ENCODE measurements around the gene SF1. TPM values are rescaled to one million over a fixed set of nuclear protein-coding genes. Genes with fewer than 3 reads are reported as not detected.

SF1 gene
- total RNA-seq, 1 experiment from 2014 or later = 386 TPM

GRCh38 chr11:64720640-64721358 is 57.5 kb downstream of the SF1 start:
- Mint-ChIP-seq H3K9me3 (ENCODE audit: unreplicated experiment) (no peaks in the 10 kb centered on the region), H3K4me1 (ENCODE audit: low read depth, unreplicated experiment) (peaks cover 12% of the 10 kb centered on the region), H3K27me3 (ENCODE audit: insufficient read depth, unreplicated experiment) (peaks cover 26% of the 10 kb centered on the region), H3K36me3 (ENCODE audit: insufficient read depth, unreplicated experiment) (no peaks in the 10 kb centered on the region), H3K4me3 (ENCODE audit: unreplicated experiment) (no peak overlapping the region), H3K27ac (ENCODE audit: unreplicated experiment) (no peak overlapping the region)
- peaks cover 24% of the 10 kb centered on the region for H3K4me1 ChIP-seq
- H3K36me3 ChIP-seq (ENCODE audit: control insufficient read depth, insufficient read depth, low read length) = no peaks in the 10 kb centered on the region
- BruUV-seq (replicated peaks) = no TSS peak
- ChIA-PET CTCF (no interaction called here), POLR2A (no interaction called here)
- H3K4me3 ChIP-seq (ENCODE audit: low read depth, low read length) = no peak overlapping the region
- no peak for DNase-seq
- intact Hi-C loops (cut with micrococcal nuclease; ENCODE audit: unreplicated experiment) = no loop called here
- no peak for TF ChIP-seq CTCF (IDR thresholded peaks at IDR 0.05; ENCODE audit: insufficient read depth in 1 of 2, low read depth in 1 of 2, low read length in 1 of 2, severe bottlenecking in 1 of 2, unreplicated experiment in 1 of 2)
- no peaks in the 10 kb centered on the region for H3K9me3 ChIP-seq
- peaks cover 9% of the 10 kb centered on the region for H3K27me3 ChIP-seq (replicated peaks; ENCODE audit: control insufficient read depth, insufficient read depth, low read length)

GRCh38 chr11:64720167-64720566 is 58.2 kb downstream of the SF1 start:
- Mint-ChIP-seq H3K4me3 (ENCODE audit: unreplicated experiment) (no peak overlapping the region), H3K36me3 (ENCODE audit: insufficient read depth, unreplicated experiment) (no peaks in the 10 kb centered on the region), H3K27ac (ENCODE audit: unreplicated experiment) (no peak overlapping the region), H3K9me3 (ENCODE audit: unreplicated experiment) (no peaks in the 10 kb centered on the region), H3K4me1 (ENCODE audit: low read depth, unreplicated experiment) (peaks cover 6% of the 10 kb centered on the region), H3K27me3 (ENCODE audit: insufficient read depth, unreplicated experiment) (peaks cover 28% of the 10 kb centered on the region)
- CTCF ChIA-PET = no interaction called here
- TF ChIP-seq CTCF (IDR thresholded peaks at IDR 0.05; ENCODE audit: insufficient read depth in 1 of 2, low read depth in 1 of 2, low read length in 1 of 2, severe bottlenecking in 1 of 2, unreplicated experiment in 1 of 2) = no peak
- H3K4me3 ChIP-seq (ENCODE audit: low read depth, low read length) = no peak overlapping the region
- POLR2A ChIA-PET = no interaction called here
- no peaks in the 10 kb centered on the region for H3K9me3 ChIP-seq
- BruUV-seq (replicated peaks) = no TSS peak
- no peaks in the 10 kb centered on the region for H3K36me3 ChIP-seq (ENCODE audit: control insufficient read depth, insufficient read depth, low read length)
- intact Hi-C loops (cut with micrococcal nuclease; ENCODE audit: unreplicated experiment) = no loop called here
- peaks cover 20% of the 10 kb centered on the region for H3K4me1 ChIP-seq
- no peak for DNase-seq
- peaks cover 12% of the 10 kb centered on the region for H3K27me3 ChIP-seq (replicated peaks; ENCODE audit: control insufficient read depth, insufficient read depth, low read length)

- BruUV-seq (replicated peaks) = no TSS peak
- no peaks in the 10 kb centered on the region for H3K9me3 Mint-ChIP-seq (ENCODE audit: unreplicated experiment)
- no peak for TF ChIP-seq CTCF (IDR thresholded peaks at IDR 0.05; ENCODE audit: insufficient read depth in 1 of 2, low read depth in 1 of 2, low read length in 1 of 2, severe bottlenecking in 1 of 2, unreplicated experiment in 1 of 2)
- Histone ChIP-seq H3K27me3 (replicated peaks; ENCODE audit: control insufficient read depth, insufficient read depth, low read length) (peaks cover 13% of the 10 kb centered on the region), H3K36me3 (ENCODE audit: control insufficient read depth, insufficient read depth, low read length) (no peaks in the 10 kb centered on the region), H3K4me1 (peaks cover 12% of the 10 kb centered on the region), H3K4me3 (ENCODE audit: low read depth, low read length) (no peak overlapping the region), H3K9me3 (no peaks in the 10 kb centered on the region)
- no peaks in the 10 kb centered on the region for H3K36me3 Mint-ChIP-seq (ENCODE audit: insufficient read depth, unreplicated experiment)
- no peak overlapping the region for H3K27ac Mint-ChIP-seq (ENCODE audit: unreplicated experiment)
- POLR2A ChIA-PET = no interaction called here
- intact Hi-C loops (cut with micrococcal nuclease; ENCODE audit: unreplicated experiment) = no loop called here
- DNase-seq = no peak
- CTCF ChIA-PET = interaction anchor here (1.6 kb wide), 1 partner anchor 31 kb away, joined by 5 read pairs; no protein-coding TSS in a partner anchor
- H3K4me1 Mint-ChIP-seq (ENCODE audit: low read depth, unreplicated experiment) = no peaks in the 10 kb centered on the region
- H3K4me3 Mint-ChIP-seq (ENCODE audit: unreplicated experiment) = no peak overlapping the region
- H3K27me3 Mint-ChIP-seq (ENCODE audit: insufficient read depth, unreplicated experiment) = peaks cover 35% of the 10 kb centered on the region
Measured at GRCh38 chr11:64719406-64719805, 58.9 kb downstream of the SF1 start.
